T-helper 22 cell (primary cell): ENCODE measurements around the gene PPARG.

Experiments
- DNase-seq: peaks from one replicate; pipeline ENCODE4 v3.0.0-alpha.2; 2020; ENCODE audit warnings: low read depth

Gene PPARG

DNA sequence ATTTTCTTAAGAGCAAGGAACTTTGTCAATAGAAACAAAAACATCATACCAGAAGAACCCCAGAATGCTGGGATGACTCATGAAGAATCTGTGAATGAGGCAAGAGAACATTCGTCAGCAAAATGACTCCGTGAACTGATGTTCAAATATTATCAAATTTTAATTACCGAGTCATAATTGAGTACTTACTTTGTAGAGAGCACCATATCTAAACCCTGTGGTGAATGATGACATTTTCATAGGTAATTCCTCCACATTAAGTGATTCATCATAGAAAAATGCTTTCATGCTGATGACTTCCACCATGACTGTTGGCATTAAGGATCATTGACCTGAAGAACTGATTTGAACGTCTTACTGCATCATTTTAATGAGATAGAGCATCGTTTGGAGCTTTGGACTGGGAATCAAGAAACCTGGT is 56.3 kb downstream of the PPARG start:
- no peak for DNase-seq

DNA sequence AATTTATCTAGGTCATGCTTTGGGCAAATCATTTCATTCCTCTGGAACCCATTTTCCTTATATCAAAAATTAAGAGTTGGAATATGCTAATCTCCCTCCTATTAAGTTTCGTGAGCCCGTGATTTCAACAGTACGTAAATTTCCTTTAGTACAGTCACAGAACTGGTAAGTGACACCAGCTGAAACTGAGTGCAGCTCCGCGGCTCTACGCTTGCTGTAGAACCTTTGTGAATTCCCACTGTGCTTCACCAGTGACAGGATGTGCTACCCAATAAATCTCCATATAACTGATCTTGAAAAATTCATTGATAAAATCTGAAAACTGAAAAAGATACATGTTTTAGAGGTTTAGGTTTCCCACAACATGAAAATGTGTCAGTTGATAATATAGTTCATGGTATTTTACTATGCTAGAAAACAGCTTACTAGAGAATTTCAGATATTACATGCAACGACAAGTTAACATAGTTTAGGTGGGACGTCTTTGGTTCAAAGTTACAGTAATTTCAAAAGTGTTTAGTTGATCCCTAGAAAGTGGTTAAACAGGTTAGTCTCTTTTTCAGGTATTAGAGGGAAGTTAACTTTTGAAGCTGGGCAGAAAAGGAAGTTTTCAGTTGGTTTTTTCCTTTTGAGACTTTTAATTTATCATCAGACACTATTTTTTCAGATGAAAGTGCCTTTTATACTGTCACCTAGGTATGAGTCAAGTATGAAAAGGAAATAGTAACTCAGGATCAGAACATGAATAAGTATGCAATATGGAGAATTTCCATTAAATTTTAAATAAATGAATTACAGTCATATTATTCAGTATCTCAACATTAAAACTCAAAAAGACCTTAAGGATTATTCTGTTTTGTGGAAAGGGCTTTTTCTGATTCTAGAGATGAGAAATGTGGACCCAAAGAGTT is 57.0 kb downstream of the PPARG start:
- no peak for DNase-seq

DNA sequence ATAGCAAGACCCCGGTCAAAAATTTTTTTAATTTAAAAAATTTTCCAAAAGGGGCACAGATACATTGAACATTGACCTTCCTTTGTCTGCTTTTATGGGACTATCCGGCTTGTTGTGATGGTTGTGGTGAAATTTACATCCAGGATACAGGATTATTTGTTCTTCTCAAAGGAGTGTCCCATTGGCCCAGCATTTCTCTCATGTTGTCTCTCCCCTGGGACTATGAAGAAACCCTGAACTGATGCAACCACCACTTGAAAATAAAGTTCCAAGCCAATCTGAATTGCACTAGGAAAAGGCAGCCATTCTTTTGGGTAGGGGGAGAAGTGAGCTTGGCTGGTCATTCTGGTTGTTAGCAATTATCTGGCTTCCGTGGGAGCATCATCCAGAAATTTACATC is 58.4 kb downstream of the PPARG start:
- no peak for DNase-seq

DNA sequence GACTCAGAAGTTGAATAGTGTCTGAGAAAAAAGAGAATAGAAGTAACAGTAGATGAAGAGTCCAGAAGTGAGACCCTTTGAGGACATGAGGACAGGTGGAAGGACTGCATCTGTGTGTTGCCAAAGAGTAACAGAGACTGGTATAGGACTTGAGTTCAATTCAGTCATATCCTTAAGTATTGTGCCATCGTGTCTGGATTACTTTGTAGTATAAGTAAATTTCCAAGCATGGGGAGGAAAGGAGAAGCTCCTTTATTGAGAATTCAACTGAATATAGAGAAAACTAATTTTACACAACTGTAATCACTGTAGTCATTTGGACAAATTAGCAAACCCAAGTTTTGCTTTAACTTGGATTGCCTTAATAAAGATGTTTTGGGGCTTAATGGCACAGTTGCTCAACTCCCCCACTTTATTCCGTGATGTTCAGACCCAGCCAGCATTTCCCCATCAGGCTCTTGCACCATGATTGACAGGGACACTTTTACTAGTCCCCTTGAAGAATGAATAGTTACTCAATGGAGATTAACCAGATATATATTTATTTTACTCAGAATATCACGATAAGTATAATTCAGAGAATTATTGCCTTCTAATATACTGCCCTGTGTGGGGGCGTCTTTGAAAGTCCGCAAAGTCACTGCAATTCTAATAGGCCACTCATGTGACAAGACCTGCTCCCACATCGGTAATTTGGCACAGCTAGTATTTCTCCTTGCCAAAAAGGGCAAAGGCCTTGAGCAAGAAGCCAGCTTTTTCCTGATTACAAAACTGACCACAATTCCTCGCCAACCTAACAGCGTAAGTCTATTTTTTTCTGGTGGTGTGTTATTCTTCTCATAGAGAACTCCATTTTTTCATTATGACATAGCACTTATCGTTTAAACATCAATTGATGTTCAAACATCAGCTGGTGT is 61.3 kb downstream of the PPARG start:
- no peak for DNase-seq

DNA sequence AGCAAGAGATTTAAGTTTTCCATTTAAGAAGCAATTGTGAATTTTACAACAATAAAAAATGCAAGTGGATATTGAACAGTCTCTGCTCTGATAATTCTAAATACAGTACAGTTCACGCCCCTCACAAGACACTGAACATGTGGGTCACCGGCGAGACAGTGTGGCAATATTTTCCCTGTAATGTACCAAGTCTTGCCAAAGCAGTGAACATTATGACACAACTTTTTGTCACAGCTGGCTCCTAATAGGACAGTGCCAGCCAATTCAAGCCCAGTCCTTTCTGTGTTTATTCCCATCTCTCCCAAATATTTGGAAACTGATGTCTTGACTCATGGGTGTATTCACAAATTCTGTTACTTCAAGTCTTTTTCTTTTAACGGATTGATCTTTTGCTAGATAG is 62.3 kb downstream of the PPARG start:
- DNase-seq, result no peak

DNA sequence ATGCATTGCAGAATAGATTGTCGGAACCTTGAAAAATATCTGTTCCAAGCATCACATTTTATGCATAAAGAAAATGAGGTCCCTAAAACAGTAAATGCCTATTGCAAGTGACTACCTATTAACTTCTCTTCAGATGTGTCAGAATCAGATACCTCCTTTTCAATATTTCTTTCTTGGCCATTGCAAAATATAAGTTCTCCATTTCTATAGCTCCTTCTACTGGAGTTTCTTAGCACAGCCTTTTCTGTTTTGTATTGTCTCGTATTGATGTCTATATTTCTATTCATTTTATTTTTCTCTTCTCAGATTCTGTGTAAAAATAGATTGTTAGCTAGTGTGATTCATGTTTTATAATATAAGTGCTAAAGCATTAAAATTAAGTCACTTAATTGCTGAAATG is 63.4 kb downstream of the PPARG start:
- no peak for DNase-seq

DNA sequence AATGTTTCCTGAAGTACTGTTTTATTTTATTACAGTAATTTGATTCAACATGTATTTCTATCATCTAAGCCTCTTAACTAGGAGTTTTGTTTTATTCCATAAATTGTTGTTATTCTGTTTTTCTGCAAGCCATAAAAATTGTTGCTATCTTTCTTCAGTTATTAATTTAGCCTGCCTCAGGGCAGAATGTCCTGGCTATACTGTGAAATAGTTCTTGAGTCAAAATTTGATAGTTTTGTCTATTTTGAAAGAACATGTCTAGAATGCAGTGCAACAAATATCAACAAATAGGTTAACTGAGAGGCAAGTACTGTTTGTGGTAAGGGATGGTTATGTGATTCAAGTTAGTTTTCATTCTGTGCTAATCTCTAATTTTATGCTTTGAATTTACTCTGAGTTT is 63.9 kb downstream of the PPARG start:
- DNase-seq, result no peak

DNA sequence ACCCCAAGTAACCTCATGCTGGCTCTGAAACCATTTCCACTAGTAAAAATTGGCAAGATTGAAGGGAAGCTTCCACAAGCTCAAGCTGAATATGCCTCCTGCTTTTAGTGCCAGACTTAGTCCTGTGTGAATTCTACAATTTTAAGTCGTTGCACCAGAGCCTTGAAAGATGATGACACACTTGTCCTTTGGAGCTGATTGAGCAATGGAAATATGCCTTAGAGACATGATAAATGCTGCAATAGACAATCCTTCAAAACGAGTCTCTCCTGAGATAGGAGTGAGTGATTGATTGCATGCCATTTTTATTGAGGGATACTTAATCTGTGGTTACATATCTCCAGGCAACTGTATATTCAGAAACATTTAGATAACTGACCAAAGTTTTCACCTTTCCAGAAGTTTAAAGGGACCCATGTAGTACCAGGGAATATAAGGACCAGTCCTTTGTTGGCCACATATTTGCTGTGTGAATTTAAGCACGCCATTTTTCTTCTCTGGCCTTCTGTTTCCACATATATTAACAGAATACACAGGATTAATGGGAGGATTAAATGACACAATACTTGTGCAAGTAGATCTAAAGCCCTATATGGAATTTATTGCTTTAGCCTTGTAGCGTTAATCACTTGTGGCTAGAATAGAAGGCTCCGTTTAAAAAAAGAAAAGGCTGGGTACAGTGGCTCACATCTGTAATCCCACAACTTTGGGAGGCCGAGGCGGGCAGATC is 65.1 kb downstream of the PPARG start:
- DNase-seq, result no peak

DNA sequence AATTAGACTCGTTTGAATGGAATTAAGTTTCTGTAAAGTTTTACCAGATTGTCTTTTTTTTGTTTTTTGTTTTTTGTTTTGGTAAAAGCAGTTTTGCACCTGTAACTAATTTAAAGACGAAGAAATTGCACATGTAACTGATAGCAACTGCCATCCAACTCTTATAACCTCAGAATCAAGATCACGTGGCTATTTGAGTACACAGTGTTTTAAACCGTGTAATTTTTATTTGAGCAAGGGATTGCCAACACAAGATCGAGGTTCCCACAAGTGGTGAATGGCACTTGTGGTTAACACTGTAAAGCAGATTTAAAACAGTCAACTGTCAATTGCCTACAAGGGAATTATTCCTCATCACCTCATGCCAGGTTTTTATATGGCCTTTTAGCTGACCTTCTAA is 67.3 kb downstream of the PPARG start:
- DNase-seq, result no peak

DNA sequence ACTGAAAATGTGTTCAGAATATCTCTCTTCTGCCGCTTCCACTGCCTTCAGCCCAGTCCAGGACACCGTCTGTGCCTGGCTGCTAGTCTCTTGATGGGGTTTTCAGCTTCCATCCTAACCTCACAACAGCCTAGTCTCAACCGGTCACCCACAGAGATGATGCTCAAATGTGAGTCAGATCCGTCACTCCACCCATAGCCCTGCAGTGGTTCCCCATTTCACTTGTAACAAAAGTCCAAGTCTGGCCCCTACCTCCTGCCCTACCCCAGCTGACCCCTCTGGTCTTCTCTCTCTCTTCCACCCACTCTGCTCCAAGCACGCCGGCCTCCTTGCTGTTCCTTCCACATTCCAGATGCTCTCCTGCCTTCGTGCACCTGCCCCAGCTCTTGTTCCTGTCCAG is 68.1 kb downstream of the PPARG start:
- DNase-seq, result no peak

DNA sequence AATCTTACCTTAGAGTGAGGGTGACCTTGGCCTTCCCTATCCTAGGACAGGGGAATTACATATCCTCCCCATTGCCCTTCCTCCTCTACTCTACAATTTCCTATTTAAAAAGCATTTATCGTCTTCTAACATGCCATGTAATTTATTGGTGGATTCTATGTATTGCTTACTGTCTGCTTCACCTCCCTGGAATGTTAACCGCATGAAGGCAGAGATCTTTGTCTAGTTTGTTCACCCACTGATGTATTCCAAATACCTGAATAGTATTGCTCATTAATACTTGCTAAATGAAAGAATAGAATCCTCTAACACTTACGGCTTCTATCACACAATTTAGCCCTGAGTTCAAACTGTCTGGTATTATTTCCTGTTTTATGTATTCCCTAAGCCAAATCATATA is 68.6 kb downstream of the PPARG start:
- no peak for DNase-seq

DNA sequence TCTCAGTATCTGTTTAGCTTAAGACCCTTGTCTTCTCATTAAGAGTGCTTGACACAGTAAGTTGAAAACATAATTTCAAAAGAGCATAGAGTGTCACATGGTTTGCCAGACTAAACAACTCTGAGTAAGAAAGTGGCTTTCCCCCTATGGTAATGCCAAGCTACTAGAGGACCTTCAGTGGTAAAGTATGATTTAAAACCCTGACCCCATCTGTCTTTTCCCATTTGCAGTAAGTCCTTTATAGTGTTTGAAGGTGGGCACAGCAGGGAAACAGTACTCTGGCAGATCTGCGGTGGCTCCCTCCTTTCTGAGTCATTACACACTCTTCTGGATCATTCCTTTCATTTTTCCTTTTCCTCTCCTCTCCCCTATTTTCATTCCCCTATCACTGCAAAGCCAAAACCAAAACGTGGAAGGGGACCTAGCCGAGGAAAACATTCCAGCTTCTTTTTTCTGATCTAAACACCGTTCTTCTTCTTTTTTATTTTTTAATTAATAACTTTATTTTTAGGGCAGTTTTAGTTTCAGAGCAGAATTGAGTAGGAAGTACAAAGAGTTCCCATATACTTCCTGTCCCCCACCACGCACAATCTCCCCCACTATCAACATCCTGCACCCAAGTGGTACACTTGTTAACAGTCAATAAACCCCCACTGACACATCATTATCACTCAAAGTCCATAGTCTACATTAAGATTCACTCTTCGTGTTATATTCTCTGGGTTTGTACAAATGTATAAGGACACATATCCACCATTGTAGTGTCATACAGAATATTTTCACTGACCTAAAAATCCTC is 74.7 kb downstream of the PPARG start:
- DNase-seq, result no peak

DNA sequence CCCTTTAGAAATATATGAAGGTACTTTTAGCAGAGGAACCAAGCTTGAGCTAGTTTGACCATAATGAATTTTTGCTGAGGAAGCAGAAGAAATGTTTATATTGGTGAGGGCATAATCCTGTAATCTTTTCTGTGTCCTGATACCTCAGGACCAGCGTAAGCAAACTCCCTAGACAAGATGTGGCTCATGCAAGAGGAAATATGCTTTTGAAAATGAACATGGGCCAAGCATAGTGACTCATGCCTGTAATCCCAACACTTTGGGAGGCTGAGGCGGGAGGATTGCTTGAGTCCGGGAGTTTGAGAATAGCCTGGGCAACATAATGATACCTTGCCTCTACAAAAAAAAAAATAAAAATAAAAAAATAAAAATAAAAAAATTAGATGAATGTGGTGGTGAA is 78.5 kb downstream of the PPARG start:
- DNase-seq, result no peak

DNA sequence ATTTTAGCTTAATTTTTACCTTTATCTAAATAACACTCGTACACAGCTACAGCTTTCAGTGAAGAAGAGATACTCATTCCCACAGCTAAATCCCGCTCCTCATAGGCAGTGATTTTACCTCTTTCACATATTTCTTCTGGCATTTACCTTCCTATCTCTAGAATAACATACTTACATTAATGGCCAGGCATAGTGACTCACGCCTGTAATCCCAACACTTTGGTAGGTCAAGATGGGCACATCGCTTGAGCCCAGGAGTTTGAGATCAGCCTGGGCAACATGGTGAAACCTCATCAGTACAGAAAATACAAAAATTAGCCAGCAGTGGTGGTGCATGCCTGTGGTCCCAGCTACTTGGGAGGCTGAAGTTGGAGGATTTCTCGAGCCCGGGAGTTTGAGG is 80.2 kb downstream of the PPARG start:
- DNase-seq, result no peak

DNA sequence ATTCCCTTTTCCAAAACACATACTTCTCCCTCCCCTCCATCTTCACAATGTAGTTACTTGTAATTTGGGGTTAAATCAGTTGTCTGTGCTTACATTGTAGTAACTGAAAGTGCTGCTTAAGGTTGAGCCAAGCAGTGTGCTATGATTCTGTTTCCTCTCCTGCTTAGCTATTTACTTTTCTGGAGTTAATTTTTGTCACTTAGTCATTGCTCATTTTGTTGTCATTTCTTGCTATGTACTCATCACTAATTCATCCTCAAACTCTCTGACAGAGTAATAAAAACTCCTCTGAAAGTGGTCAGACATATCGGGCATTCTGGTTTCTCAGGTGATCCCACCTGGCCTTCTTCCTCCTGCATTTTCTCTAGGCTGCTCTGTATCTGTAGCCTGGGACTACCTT is 80.7 kb downstream of the PPARG start:
- no peak for DNase-seq

DNA sequence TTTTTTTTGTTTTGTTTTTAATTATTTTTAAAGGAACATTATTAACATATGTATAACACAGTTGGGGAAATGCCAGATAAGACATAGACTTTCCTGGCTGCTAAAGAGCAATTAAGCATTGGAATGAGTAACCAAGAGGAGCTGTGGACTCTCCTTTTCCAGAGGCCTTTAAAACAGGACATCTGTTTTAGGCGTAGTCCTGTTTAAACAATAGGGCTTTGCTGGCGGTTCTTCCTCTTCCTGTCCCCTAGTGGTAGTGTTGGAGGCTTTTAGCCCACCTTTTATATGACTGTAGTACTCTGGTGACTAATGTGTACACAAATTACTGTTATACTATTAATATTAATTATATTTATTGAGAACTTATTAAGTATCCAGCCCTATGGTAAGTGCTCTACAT is 81.9 kb downstream of the PPARG start:
- DNase-seq, result no peak

DNA sequence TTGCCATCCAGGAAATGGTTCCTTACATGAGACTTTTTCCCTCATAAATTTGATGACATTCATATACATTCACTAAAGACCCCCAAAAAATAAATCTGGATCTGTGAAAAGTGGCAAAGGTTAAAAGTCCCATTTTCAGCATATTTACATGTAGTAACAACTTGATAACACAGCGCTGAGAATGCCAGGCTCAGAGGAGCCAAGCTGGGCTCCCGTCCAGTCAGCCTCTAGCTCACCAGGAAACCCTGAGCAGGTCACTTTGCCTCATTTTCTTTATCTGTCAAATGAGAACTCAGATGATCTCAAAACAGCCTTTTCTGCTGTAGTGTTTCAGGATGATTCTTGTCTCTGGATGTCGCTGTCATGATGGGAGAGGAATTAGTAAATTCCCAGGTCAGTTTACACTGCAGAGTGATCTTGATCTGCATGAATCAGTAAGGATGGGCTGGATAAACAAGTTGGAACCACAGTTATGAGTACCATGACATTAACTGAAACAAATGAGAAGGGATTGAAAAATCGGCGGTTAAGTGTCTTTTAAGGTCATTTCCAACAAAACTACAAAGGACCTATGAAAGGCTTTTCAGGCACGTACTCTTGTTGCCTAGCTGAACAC is 82.8 kb downstream of the PPARG start:
- no peak for DNase-seq

DNA sequence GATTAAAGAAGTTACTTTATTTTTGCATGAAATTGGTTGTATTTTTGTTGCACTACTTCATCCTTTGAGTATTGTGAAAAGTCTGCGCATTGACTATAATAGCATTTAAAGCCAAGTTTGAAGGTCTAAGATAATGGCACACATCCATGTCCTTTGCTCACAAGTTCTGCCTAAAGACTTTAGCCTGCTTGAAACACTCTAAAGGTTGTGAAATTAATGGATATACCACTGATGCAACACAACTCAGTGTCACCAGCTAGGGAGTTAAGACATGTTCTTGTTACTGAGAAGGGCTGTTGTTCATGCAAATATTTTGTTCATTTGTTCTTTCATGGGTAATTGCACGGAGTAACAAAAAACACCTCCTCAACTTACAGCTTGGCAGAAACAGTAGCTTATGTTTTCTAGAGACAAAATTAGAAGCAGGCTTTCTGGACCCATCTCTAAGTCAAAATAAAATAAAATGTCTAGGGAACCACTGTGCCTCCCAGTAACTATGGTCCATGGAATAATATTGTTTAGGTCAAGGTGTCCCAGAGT is 83.9 kb downstream of the PPARG start:
- DNase-seq, result no peak

DNA sequence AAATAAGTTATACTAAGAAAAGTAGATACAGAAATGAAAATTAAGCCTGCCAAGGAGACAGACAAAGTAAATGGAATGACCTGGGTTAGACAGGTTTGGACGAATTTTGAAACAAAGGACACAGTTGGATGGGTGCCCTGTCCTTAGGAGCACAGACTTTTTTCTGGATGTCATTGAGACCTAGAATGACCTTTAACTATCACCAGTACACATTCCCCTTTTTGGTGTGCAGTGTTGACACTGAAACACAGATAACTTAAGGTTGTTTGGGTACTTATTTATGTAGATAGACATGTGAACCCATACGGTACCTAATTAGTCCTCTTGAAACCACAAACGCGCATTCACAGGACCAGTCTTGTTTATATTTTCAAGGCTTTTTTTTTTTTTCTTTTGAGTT is 86.7 kb downstream of the PPARG start:
- DNase-seq, result no peak

DNA sequence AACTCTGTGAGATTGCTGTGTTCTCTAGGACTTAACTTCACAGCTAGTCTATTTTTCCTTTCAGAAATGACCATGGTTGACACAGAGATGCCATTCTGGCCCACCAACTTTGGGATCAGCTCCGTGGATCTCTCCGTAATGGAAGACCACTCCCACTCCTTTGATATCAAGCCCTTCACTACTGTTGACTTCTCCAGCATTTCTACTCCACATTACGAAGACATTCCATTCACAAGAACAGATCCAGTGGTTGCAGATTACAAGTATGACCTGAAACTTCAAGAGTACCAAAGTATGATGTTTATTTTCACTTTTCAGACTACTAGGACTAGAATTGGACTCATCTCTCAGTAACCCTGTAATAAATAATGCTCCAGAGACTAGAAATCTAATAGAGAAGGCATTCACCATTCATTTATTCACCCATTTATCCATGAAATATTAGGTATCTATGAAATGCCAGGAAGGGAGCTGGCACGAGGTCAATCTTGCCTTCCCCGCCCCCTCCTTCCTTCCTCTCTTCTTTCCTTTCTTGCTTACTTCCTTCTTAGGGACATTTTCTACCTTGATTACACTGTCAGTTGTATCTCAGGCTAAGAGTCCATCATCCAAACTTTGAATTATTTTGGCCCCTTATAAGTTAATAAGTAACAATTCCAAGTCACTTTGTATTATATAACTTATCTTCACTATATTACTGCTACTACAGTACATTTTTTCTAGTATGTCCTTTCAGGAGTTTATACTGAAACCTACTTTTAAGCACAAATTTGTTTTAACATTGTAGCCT is 91.0 kb downstream of the PPARG start:
- no peak for DNase-seq
